ENCODE measurements around the gene EMP3.
"Not testable (repeated sequence)": the region's sequence is repeated elsewhere in the genome, so short reads cannot be mapped to it uniquely, and the experiment has no call there.

Gene EMP3

DNA sequence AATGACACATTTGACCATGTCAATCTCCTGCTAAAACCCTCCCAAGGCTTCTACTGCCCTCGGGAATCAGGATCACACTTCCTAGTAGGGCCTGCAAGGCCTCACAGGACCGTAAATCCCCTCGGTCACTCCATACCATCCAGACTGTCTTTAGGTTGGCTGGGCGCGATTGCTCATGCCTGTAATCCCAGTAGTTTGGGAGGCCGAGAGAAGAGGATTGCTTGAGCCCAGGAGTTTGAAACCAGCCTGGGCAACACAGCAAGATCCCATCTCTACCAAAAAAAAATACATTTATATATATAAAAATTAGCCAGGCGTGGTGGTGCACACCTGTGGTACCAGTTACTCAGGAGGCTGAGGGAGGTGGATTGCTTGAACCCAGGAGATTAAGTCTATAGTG, 23.4 kb downstream of the EMP3 start:
- DNase-seq = no peak

DNA sequence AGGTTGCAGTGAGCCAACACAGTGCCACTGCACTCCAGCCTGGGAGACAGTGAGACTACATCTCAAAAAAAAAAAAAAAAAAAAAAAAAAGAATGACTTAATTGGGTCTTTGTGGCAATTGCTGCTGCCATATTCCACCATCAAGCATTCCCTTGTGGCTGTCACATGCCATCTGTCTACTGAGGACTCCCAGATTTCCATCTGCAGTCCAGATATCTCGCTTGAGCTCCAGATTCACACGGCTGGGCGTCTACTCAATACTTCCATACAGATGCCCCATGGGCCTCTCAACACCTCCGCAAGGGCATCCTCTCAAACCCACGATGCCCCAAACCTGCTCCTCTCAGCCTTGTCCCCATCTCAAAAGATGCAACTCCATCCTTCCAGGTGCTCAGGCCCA, 25.5 kb downstream of the EMP3 start:
- DNase-seq = no peak

DNA sequence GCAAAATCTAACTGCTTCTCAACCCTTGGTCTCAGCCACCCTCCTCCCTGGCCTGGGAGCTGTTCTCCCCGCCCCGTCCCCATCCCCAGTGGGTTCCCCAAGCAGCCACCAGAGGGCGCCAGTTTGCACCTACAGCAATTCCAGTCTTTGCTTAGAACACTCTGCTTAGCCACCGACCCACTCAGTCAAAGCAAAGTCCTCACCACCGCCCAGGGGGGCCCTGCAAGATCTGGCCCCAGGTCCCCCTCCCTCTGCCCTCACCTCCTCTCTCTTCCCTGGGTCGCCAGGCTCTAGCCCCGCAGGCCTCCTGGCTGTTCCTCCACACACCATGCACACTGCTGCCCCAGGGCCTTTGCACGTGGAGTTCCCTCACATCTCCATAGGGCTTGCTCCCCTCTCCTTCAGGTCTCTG, 26.0 kb downstream of the EMP3 start:
- peak; percentile 7 for DNase-seq

DNA sequence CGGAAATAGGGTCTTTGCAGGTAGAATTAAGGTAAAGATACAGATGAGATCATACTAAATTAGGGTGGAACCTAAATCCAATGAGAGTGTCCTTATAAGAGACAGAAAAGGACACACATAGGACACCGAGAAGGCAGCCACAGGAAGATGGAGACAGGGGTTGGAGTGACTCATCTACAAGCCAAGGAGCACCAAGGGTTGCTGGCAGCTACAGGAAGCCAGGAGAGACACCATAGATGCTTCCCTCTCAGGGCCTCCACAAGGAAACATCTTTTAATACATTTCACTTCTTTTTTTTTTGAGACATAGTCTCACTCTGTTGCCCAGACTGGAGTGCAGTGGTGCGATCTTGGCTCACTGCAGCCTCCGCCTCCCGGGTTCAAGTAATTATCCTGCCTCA, 28.3 kb downstream of the EMP3 start:
- DNase-seq = no peak

DNA sequence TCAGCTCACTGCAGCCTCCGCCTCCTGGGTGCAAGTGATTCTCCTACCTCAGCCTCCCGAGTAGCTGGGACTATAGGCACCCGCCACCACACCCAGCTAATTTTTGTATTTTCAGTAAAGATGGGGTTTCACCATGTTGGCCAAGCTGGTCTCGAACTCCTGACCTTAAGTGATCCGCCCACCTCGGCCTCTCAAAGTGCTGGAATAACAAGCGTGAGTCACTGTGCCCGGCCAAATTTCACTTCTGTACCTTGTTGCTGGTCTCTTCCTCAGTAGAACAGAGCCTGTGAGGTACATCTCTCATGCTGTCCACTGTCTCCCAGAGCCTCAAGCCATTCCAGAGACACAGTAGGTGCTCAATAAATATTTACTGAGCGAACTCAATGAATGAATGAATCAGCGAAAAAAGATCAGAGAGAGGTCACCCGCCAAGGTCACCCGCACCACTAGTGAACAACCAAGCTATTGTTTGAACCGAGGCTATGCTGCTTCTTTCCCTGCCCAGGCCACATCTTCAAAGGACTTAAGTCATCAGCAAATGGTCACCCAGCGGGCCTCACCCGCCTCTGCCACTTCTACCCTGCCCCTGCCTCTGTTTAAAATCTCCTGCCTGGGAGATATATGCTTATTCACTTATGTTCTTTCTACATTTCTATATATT, 29.1 kb downstream of the EMP3 start:
- DNase-seq = no peak

DNA sequence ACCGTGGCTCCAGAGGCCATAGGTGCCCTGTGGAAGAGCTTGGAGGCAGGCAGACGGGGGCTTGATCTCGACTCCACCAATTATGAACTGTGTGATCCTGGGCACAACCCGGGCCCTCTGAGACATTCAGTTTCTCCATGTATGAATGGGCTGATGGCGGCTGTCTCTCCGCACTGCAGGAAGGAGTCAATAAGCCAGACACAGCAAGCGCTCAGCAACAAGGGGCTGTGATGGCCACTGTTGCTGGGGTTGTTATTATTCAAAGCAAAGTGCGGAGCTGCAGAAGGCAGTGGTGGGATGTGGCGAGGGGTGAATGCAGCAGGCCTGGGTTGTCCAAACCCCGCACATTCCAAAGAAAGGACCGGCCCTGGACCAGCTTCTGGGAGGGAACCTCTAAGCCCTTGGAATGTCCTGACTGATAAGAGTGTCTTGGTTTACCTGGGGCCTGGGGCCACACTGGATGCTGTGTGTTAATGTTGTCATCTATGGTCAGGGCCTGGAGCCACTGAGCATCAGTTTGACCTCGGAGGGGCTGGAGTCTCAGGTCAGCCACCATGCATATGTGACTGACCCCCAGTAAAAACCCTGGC, 30.1 kb downstream of the EMP3 start:
- DNase-seq = no peak

DNA sequence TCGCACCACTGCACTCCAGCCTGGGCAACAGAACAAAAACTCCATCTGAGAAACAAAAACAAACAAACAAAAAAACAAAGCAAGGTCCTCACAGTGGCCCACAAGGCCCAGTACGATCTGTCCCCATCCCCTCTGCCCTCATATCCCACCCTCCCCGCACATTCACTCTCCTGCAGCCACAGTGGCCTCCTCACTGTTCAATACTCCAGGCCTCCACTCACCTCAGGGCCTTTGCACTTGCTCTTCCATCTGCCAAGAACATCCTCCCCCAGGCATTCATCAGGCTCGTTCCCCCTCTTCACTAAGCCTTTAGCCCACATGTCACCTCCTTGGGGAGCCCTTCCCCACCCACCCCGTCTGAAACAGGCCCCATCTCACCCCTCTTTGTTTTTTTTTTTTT, 33.8 kb downstream of the EMP3 start:
- DNase-seq = no peak

DNA sequence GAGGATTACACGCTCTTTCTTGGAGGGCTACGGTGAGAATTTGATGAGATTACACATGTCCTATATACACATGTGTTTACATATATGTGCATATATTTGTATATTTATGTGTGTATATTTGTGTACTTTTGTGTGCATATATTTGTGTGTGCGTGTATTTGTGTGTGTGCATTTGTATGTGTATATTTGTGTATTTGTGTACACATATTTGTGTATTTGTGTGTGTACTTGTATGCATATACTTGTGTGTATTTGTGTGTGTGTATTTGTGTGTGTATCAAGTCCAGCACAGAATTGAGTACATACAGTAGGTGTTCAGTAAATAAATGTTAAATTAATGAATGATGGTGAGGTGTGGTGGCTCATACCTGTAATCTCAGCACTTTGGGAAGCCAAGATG, 36.6 kb downstream of the EMP3 start:
- no peak for DNase-seq

DNA sequence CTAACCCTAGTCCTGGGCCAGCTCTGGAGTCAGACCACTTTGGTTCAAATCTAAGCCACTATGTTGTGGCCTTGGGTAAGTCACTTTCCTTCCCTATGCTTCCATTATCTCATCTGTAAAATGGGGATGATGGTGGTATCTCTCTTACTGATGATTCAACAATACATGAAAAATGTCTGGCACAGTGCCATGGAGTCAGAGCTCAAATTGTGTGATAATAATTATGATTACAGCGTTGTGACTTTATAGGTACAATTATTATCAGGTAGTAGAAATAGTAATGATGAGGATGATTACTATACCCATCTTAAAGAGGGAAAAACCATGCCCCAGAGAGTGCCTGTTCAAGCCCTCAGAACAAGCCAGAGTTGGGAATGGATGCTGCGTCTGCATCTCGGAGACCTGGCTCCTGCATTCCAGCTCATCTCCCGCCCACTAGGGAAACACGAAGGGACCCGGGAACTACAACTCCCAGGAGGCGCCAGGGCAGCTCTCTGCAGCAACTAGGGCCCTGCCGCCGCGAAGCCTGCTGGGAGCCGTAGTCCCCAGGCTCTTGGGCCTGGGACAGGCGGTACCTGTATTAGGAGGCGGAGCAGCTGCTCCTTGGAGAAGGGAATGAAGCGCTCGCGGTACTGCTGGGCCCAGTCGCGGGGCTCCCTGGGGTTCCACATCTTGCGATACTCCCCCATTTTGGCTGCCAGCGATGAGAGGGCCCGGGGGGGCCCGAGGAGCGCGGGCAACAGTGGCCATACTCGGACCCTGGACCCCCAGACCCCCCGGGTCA, 37.6 kb downstream of the EMP3 start:
- peak; percentile 85 for DNase-seq

DNA sequence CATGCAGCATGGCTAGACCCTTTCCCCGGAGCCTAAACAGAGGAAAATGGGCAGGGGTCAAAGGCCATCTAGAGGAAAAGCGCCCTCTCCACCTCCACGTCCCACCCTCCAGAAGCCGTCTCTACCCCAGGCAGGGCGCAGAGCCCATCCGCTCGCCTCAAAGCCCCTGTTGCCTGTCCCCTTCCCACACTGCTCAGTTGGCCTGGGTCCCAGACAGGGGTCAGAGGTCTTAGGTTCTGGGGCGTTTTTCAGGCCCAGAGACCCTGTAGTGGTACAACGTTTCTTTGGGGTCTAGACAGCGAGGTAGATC, 38.1 kb downstream of the EMP3 start:
- DNase-seq = peak; percentile 70

DNA sequence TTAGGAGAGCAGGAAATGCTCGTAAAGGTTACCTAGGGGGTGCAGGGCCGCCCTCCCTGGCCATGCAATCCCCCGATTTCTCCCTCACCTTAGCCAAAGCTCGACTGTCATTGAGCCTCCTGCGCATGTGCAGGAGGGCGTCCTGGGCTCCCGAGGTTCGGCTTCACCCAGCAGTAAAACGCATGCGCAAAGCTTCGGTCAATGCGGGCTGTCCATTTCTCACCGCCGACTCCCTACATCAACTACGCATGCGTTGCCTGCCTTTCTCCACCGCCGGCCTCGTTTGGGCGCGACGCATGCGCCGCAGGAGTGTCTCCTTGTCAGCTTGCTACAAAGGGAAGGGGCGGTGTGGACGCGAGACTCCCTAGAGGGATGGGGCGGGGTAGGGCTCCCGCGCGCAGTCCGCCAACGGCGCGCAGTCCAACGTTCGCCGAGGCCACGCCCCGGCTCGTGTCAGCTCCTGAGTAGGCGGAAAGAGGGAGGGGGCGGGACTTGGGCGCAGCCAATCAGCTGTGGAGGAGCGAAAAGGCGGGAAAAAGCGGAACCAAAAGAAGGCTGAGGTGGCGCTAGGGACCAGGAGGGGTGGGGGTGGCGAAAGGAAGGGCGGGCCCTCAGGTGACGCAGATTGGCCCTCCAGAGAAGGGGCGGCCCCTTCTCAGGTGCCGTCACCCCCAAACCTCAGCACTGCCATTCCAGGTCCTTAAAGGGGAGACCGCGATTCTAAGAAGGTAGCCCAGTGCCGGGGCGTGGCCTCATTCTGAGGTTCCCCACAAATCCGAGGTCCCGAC, 38.7 kb downstream of the EMP3 start, which contains the start of the genes SYNGR4 and TMEM143:
TSS of gene SYNGR4 (plus strand) at position 558 of the 788 bp plus-strand sequence. CDS start 1,476 bp downstream, outside the sequence.
TSS of gene TMEM143 (minus strand) at position 131 of the 788 bp plus-strand sequence. CDS start at position 111, 20 bp downstream.
- DNase-seq = peak; percentile 98

DNA sequence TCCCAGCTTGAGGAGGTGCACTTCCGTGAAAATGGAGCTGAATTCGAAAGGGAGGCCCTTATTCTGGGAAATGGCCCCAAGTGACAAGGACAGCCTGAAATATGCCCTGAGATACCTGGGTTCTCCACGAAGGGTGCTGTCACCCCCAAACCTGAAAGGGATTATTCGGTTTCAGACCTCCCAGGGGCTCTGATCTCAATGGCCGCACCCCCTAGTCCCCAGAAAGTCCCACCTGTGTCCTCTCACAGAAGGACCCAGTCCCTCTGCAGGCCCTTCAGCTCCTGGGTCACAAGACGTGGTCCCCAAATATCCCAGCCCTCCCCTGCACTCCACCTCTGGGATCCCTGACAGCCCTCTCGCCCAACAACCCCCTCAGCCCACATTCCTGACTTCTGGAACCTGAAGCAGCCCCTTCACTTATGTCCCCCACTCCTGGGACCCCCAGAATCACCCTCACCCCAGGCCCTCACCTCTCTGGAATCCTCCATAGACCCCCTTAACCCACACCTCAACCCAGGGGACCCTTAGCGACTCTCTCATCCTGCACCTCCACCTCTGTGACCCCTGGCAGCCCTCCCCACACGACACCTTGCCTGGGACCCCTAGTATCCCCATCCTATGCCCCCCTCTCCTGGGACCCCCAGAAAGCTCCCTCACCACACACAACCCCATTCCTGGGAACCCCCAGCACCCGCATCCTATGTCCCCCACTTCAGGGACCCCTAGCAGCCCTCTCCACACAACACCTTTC, 39.4 kb downstream of the EMP3 start:
- DNase-seq = no peak

DNA sequence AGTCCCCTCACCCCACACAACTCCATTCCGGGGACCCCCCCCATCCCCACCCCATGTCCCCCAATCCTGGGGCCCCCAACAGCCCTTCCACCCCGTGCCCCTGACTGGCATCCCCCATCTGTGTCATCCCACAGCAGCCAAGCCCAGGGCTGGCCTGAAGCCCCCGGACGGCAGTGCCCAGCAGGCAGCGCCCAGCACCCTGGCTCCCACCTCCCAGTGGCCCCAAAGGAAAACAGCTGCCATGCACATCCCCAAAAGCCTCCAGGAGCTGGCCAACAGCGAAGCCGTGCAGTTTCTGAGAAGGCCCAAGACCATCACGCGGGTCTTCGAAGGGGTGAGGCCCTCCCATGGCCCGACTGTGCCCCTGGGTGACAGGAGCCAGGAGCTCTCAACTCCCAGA, 40.2 kb downstream of the EMP3 start:
- no peak for DNase-seq

DNA sequence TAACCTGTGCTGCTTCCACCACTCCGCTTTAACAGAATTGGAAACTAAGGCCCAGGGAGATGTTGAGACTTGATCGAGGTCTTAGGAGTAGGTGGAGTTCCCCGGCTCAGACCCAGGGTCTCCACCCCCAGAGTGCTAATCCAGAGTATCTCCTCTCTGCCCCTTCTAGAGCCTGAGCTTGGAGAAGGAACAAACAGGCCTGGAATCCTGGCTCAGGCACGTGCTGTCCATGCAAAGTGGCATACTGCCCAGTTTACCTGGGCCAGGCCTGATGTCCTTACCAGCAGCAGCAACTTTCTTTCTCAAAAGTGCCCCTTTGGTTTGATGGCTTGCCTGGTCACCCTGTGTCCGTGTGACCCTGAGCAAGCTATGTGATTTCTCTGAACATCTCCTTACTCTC, 42.5 kb downstream of the EMP3 start:
- DNase-seq = no peak

DNA sequence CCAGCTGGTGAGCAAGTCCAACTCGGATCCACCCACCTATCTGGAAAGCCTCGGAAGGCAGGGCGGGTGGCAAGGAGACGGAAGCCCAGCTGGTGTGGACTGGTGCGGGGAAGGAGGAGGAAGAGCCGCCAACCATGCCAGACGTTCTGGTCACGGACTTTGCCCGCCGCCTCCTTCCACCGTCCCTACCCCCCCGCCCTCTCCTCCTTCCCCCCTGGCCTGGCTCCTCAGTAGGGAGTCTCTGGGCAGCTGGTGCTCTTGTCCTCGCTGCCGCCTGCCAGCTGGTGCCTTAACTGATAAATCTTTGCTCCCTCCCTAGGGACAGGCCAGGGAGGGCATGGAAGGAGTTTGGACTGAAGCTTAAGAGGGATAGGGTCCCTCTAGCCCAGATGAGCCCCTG, 43.6 kb downstream of the EMP3 start:
- DNase-seq = no peak

DNA sequence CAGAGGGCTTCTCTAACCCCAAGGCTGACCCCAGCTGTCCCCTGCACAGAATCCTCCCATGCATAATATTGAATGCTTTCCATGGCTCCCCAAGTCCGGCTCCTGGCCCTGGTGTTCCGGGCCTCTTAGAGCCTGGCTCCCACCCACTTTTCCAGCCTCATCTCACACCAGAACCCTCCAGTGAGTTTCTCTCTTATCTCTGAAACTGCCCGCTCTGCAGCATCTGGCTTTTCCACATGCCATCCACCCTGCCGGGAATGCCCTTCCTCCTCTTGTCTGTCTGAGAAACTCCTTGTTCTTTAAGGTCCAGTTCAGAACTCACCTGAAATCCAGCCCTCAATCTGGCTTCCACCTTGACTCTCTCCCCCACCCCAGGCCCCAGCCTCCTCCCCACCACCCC, 45.6 kb downstream of the EMP3 start:
- no peak for DNase-seq

DNA sequence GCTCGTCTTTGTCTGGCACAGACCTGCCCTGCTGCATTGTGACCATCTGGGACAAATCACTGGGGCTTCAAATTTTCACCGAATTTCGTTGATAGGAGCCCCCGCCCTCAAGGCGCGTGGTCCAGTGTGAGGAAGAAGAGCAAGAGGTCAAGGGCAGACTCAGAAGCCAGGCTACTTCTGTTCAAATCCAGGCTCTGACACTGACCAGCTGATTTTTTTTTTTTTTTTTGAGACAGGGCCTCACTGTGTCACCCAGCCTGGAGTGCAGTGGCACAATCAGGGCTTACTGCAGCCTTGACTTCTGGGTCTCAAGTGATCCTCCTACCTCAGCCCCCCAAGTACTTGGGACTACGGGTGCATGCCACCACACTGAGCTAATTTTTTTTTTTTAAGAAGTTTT, 46.0 kb downstream of the EMP3 start:
- DNase-seq = no peak

DNA sequence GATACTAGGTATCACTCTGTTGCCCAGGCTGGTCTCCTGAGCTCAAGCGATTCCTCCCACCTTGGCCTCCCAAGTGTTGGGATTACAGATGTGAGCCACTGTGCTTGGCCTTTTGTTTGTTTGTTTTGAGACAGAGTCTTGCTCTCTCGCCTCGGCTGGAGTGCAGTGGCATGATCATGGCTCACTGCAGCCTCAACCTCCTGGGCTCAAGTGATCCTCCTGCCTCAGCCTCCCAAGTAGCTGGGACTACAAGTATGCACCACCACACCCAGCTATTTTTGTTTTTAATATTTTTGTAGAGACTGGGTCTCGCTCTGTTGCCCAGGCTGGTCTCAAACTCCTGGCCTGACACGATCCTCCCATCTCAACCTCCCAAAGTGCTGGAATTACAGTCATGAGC, 46.4 kb downstream of the EMP3 start:
- DNase-seq = not testable (repeated sequence)

DNA sequence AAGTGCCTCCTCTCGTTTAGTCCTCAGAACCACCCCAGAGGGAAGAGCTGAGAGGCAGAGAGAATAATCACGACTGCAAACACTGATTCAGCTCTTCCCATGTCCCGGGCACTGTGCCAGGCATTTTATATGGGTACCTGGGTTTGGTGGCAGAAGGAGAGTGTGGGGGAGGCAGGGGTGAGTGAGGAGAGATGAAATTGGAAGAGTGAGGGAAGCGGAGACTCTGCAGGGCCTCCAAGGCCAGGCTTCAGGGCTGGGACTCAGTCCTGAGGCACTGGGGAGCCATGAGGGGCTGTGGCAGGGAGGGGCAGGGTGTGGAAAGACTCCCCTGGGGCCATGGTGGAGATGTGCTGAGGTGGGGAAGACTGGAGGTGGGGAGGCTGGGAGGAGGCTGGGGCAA, 47.6 kb downstream of the EMP3 start:
- DNase-seq = no peak

DNA sequence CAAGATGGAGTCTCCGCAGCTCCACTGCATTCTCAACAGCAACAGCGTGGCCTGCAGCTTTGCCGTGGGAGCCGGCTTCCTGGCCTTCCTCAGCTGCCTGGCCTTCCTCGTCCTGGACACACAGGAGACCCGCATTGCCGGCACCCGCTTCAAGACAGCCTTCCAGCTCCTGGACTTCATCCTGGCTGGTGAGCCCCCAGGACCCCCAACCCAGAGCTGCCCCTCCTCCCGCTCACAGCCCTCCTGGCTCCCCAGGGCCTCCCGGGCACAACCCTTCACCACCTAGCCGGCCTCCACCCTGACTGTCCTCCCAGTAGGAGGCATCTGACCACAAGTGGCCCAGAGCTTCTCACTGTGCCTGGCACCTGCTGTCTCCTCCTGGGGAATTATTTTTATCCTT, 48.2 kb downstream of the EMP3 start:
- DNase-seq = no peak

DNA sequence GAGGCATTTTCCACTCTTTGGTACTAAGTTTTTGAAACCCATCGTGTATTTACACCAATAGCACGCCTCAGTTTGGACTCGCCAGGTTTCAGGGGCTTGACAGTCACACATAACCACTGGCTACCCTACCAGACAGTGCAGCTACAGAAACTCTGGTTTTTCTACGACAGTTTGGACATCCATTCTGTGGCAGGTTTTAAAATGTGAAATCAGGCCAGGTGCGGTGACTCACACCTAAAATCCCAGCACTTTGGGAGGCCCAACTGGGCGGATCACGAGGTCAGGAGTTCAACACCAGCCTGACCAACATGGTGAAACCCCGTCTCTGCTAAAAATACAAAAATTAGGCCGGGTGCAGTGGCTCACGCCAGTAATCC, 52.8 kb downstream of the EMP3 start:
- no peak for DNase-seq

DNA sequence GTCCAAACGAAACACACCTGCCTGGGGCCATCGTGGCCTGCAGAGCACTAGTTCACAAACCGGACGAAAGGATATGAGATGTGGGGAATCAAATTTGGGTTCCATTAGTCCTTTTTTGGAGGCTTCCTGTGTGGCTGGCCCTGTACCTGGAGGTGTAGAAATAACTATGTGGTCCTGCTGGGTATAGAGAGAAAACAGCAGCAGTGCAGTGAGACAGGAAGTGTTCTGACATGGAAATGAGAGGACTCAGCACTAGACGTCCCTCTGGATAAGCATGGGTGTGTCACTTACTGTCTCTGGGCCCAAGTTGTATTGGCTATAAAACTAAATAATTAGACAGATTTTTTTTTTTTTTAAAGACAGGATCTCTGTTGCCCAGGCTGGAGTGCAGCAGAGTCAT, 53.7 kb downstream of the EMP3 start:
- no peak for DNase-seq

All from NCI-H2029 treated with DMSO at 0.1 percent for 48 hours (cell line).